Frontal cortex (tissue), 4 donors: ENCODE data around the gene MRO. TPM values are rescaled to one million over a fixed set of nuclear protein-coding genes. Genes with fewer than 3 reads are reported as not detected.

ENCODE experiments used
- DNase-seq, 2 donors: peaks; one replicate each; pipeline ENCODE4 v3.0.0; 2012; ENCODE audit warnings: low spot score in 2 of 2
- FAIRE-seq: peaks from 2 replicates; lab custom pipeline; 2012; peaks lifted over from hg19 to GRCh38; lab: Jason Lieb, UNC
- total RNA-seq: library from RNA; depleted of rRNA; stranded (reverse); fragments of >200 nt; gene quantifications from one replicate; pipeline ENCODE4 v1.2.3, GENCODE V29; 2014
- donor health status: control.
- donor health status: control.
- donor health status: control.

Gene MRO
- total RNA-seq, 1 donor from 2014 or later, result 0.82 TPM

DNA sequence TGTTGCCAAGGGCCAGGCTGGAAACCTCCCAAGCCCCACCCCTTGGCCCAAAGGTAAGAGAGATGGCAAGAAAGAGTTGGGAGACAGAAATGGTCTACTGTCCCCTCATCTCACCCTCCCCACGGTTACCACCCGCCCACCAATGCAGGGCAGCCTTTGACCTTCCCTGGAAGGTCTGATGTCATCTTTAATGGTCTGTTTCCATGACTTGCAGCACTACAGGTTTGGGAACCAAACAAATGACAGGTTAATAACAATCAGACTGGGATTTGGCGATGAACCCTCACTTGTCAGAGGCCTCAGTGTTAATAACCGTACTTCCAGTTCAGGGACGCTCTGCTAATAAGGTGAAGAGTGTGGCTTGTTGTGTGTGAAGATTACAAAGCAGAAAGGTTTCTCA is 70.4 kb downstream of the MRO start:
- FAIRE-seq, result no peak
- no peak for DNase-seq

DNA sequence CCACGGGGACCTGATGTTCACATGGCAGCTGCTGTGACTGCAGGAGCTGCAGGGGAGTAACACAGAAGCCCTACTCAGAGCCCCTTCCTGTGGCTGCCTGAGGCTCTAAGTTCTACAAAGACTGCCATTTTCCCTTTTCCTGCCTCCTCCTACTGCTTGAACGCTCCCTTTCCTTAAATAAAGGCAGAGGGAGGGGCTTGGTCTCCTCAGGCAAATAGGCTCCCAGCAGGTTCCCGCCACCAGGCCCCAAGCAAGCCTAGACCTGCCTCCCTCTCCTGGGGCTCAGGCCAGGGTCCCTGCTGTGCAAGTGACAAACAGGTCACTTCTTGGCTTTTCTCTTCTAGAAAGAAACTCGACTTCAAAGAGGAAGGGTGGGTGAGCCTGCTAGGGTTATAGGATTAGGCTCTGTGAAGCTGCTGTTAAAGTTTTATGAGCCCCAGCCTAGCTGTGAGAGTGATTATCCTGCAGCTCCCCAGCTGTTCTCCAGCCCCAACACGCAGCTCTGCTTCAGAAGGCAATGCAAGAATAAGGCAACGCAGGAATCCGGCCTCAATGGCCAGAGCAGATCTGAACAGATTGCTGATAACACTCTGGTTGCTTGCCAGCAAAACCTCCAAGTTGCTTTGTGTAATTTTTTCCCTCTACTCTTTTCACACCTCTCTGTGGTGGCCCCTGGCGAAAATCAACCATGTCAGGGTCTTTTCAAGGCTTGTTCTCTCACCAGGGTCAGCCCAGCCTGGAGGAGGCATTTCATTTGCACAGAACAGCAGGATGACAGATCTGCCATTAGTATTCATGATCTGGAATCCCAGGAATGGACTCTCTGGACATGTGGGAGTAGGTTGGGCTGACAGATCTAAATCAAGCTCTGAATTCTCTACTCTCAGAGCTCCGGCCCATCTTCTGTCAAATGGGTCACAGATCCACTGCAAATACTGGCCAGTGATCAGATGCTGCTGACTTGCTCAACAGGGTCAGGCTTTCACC is 71.3 kb downstream of the MRO start:
- FAIRE-seq (no peak), DNase-seq (no peak)

DNA sequence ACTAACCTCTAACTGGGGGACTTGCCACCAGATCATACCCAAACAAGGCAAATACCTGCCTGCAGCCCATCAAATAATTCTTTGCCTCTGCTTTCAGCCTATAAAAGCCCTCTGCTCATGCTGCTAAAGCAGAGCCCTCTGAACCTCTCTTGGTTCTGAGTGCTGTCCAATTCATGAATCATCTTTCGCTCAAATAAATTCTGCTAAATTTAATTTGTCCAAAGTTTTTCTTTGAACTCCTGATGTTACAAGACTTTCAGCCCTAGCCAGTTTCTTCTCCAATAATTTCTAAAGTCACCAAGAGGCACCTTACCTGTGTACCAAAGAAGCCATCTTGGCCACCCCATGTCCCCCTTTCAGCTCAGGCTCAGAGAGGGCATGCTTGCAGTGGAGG is 72.0 kb downstream of the MRO start:
- no peak for DNase-seq
- no peak for FAIRE-seq

GRCh38 chr18:50745945-50746344 is 73.9 kb downstream of the MRO start:
- DNase-seq (no peak), FAIRE-seq (no peak)

Other genes with a start within 250 kb of the MRO start
- 152 TPM for gene ME2, start 59.1 kb upstream of the MRO start, total RNA-seq
- gene ELAC1, start 148.0 kb upstream of the MRO start, total RNA-seq, result 11.0 TPM
- 63.2 TPM for gene SMAD4, start 210.2 kb upstream of the MRO start, total RNA-seq